ENCODE results near the gene CXCL5. TPM values are rescaled to one million over a fixed set of nuclear protein-coding genes. Genes with fewer than 3 reads are reported as not detected.
A peak's percentile ranks its signal among the peaks of the same experiment; 100 is the strongest.

CXCL5 gene
- 7.6 and 8.7 TPM in 2 replicates for total RNA-seq (2014; rRNA removed; shearing (Covaris generic))
- polyA plus RNA-seq (2016; fragmentation: Nextera tagmentation; extraction: Ambion mirVana): 6.3 and 7.5 TPM in 2 replicates
- long read RNA-seq, partial matches to known transcripts: 0 of 1 reads
- long read RNA-seq, other reads (novel, unspliced or antisense): 0 of 1 reads

DNA sequence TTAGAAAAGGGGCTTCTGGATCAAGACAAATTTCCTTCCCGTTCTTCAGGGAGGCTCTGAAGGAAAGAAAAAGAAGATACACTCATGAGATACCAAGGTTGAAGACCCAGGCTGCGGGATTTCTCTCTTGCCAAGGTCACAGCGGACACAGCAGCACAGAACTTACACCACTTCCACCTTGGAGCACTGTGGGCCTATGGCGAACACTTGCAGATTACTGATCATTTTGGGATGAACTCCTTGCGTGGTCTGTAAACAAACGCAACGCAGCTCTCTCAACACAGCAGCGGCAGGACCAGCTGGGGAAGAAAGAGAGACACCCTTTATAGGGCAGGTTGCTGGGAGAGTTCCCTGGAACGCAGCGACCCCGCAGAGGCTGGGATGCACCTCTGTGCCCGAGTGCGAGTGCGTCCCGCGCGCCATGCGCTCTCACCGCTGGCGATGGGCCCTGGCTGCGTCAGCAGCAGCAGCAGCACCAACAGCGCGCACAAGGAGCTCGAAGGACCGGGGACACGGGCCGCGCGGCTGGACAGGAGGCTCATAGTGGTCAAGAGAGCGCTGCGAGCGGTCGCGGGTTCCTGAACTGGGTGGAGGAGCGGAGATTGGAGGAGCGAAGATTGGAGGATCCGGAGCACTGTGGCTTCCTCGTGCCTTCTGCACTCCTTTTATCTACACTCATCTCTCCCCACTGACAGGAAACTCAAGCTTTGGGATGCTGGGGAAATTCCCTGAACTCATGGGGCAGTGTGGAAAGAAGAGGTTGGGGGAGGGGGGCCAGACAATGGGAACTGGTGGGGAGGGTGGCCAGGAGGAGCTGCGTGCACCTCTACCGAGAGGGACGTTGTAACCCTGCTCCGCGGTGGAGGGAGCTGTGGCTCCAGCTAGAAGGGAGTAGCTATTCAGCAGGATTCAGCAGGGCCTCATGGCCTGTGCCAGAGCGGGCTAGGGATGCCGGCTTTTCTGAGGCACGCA is at the start of gene CXCL5:
Gene CXCL5 (minus strand): TSS at position 638 of the 972 bp plus-strand sequence. CDS start 96 bp downstream, at position 542.
- Histone ChIP-seq H3F3A (replicated peaks; ENCODE audit: low read depth) (no peaks in the 10 kb centered on the region), H2AFZ (peak within 1 kb of the TSS; percentile 94), H3K4me3 (peak within 1 kb of the TSS; percentile 56), H3K4me2 (peak within 1 kb of the TSS; percentile 79), H3K4me1 (ENCODE audit: insufficient read depth) (peaks cover 26% of the 10 kb centered on the region), H3K27me3 (ENCODE audit: insufficient read depth) (0 out of 2 replicates have a peak, but pooled peaks cover 3% of the 10 kb centered on the region), H3K36me3 (ENCODE audit: insufficient read depth) (no peaks in the 10 kb centered on the region), H3K9me2 (ENCODE audit: insufficient read depth) (peaks cover 4% of the 10 kb centered on the region; the same call in 1 of the 2 replicates), H3K27ac (ENCODE audit: low read depth) (peak within 1 kb of the TSS; percentile 62; the same call in 1 of the 2 replicates), H4K20me1 (replicated peaks; ENCODE audit: insufficient read depth) (no peaks in the 10 kb centered on the region), H3K79me2 (replicated peaks; ENCODE audit: insufficient read depth) (no peaks in the 10 kb centered on the region)
- H3K4me1 Mint-ChIP-seq: peaks cover 28% of the 10 kb centered on the region
- H3K27me3 Mint-ChIP-seq (ENCODE audit: insufficient read depth, low read depth, poor library complexity): peaks cover 13% of the 10 kb centered on the region
- peaks cover 22% of the 10 kb centered on the region for H3K36me3 Mint-ChIP-seq (ENCODE audit: low read depth)
- DNase-seq (ENCODE audit: low spot score): peak; percentile 86
- peak; percentile 98 for ATAC-seq
- H3K4me3 Mint-ChIP-seq: peak within 1 kb of the TSS; percentile 72
- H3K9me3 Mint-ChIP-seq: peaks cover 5% of the 10 kb centered on the region
- peak within 1 kb of the TSS; percentile 85 for H3K27ac Mint-ChIP-seq
- TF ChIP-seq EZH2phosphoT487 (IDR thresholded peaks at IDR 0.05; ENCODE audit: unreplicated experiment): no peak
- peak; percentile 63 for TF ChIP-seq POLR2AphosphoS5 (IDR thresholded peaks at IDR 0.05; ENCODE audit: low read depth)
- TF ChIP-seq, protein P1, sequence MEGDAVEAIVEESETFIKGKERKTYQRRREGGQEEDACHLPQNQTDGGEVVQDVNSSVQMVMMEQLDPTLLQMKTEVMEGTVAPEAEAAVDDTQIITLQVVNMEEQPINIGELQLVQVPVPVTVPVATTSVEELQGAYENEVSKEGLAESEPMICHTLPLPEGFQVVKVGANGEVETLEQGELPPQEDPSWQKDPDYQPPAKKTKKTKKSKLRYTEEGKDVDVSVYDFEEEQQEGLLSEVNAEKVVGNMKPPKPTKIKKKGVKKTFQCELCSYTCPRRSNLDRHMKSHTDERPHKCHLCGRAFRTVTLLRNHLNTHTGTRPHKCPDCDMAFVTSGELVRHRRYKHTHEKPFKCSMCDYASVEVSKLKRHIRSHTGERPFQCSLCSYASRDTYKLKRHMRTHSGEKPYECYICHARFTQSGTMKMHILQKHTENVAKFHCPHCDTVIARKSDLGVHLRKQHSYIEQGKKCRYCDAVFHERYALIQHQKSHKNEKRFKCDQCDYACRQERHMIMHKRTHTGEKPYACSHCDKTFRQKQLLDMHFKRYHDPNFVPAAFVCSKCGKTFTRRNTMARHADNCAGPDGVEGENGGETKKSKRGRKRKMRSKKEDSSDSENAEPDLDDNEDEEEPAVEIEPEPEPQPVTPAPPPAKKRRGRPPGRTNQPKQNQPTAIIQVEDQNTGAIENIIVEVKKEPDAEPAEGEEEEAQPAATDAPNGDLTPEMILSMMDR (conservative IDR thresholded peaks at IDR 0.05; ENCODE audit: low read depth in 2 of 2): peak; percentile 27 to 68; a peak in 3 of 4 replicates
- TF ChIP-seq NANOG (IDR thresholded peaks at IDR 0.05; ENCODE audit: borderline replicate concordance): no peak
- TF ChIP-seq EZH2 (IDR thresholded peaks at IDR 0.05; ENCODE audit: low read depth, unreplicated experiment): no peak
- TF ChIP-seq, protein P2, sequence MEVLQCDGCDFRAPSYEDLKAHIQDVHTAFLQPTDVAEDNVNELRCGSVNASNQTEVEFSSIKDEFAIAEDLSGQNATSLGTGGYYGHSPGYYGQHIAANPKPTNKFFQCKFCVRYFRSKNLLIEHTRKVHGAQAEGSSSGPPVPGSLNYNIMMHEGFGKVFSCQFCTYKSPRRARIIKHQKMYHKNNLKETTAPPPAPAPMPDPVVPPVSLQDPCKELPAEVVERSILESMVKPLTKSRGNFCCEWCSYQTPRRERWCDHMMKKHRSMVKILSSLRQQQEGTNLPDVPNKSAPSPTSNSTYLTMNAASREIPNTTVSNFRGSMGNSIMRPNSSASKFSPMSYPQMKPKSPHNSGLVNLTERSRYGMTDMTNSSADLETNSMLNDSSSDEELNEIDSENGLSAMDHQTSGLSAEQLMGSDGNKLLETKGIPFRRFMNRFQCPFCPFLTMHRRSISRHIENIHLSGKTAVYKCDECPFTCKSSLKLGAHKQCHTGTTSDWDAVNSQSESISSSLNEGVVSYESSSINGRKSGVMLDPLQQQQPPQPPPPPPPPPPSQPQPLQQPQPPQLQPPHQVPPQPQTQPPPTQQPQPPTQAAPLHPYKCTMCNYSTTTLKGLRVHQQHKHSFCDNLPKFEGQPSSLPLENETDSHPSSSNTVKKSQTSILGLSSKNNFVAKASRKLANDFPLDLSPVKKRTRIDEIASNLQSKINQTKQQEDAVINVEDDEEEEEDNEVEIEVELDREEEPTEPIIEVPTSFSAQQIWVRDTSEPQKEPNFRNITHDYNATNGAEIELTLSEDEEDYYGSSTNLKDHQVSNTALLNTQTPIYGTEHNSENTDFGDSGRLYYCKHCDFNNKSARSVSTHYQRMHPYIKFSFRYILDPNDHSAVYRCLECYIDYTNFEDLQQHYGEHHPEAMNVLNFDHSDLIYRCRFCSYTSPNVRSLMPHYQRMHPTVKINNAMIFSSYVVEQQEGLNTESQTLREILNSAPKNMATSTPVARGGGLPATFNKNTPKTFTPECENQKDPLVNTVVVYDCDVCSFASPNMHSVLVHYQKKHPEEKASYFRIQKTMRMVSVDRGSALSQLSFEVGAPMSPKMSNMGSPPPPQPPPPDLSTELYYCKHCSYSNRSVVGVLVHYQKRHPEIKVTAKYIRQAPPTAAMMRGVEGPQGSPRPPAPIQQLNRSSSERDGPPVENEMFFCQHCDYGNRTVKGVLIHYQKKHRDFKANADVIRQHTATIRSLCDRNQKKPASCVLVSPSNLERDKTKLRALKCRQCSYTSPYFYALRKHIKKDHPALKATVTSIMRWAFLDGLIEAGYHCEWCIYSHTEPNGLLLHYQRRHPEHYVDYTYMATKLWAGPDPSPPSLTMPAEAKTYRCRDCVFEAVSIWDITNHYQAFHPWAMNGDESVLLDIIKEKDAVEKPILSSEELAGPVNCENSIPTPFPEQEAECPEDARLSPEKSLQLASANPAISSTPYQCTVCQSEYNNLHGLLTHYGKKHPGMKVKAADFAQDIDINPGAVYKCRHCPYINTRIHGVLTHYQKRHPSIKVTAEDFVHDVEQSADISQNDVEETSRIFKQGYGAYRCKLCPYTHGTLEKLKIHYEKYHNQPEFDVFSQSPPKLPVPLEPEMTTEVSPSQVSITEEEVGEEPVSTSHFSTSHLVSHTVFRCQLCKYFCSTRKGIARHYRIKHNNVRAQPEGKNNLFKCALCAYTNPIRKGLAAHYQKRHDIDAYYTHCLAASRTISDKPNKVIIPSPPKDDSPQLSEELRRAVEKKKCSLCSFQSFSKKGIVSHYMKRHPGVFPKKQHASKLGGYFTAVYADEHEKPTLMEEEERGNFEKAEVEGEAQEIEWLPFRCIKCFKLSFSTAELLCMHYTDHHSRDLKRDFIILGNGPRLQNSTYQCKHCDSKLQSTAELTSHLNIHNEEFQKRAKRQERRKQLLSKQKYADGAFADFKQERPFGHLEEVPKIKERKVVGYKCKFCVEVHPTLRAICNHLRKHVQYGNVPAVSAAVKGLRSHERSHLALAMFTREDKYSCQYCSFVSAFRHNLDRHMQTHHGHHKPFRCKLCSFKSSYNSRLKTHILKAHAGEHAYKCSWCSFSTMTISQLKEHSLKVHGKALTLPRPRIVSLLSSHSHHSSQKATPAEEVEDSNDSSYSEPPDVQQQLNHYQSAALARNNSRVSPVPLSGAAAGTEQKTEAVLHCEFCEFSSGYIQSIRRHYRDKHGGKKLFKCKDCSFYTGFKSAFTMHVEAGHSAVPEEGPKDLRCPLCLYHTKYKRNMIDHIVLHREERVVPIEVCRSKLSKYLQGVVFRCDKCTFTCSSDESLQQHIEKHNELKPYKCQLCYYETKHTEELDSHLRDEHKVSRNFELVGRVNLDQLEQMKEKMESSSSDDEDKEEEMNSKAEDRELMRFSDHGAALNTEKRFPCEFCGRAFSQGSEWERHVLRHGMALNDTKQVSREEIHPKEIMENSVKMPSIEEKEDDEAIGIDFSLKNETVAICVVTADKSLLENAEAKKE (CRISPR knock-in tag; IDR thresholded peaks at IDR 0.05): 0 out of 2 replicates have a peak, but pooled peaks have one; percentile 24
- 0 out of 2 replicates have a peak, but pooled peaks have one; percentile 25 for TF ChIP-seq CREB1 (CRISPR knock-in tag; IDR thresholded peaks at IDR 0.05; ENCODE audit: low read depth)
- TF ChIP-seq, protein P3, sequence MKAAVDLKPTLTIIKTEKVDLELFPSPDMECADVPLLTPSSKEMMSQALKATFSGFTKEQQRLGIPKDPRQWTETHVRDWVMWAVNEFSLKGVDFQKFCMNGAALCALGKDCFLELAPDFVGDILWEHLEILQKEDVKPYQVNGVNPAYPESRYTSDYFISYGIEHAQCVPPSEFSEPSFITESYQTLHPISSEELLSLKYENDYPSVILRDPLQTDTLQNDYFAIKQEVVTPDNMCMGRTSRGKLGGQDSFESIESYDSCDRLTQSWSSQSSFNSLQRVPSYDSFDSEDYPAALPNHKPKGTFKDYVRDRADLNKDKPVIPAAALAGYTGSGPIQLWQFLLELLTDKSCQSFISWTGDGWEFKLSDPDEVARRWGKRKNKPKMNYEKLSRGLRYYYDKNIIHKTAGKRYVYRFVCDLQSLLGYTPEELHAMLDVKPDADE (IDR thresholded peaks at IDR 0.05): no peak
- TF ChIP-seq ZNF114 (CRISPR knock-in tag; IDR thresholded peaks at IDR 0.05): 0 out of 2 replicates have a peak, but pooled peaks have one; percentile 12
- TF ChIP-seq JUNB (IDR thresholded peaks at IDR 0.05; ENCODE audit: unreplicated experiment): no peak
- TF ChIP-seq STAT1 (IDR thresholded peaks at IDR 0.05; ENCODE audit: unreplicated experiment): no peak
- TF ChIP-seq ZNF331 (CRISPR knock-in tag; IDR thresholded peaks at IDR 0.05; ENCODE audit: low read depth): peak; percentile 17; the same call in 1 of the 2 replicates
